HFFc6 (cell line): ENCODE measurements around the gene ITPKA. TPM values are rescaled to one million over a fixed set of nuclear protein-coding genes. Genes with fewer than 3 reads are reported as not detected.

Source experiments
- DNase-seq: peaks from one replicate; pipeline ENCODE4 v3.0.0-alpha.2; 2018
- H3K27ac Mint-ChIP-seq: 2 replicates; pipeline ENCODE4 v1.8.0; 2020; ENCODE audit warnings: mild to moderate bottlenecking, mixed read lengths
- H3K27me3 Mint-ChIP-seq: 2 replicates; pipeline ENCODE4 v1.8.0; 2021; ENCODE audit warnings: mild to moderate bottlenecking, moderate library complexity, mixed read lengths; ENCODE audit not compliant: insufficient read depth
- H3K36me3 Mint-ChIP-seq: 2 replicates; pipeline ENCODE4 v1.8.0; 2021; ENCODE audit warnings: low read depth, mixed read lengths
- H3K4me1 Mint-ChIP-seq: 2 replicates; pipeline ENCODE4 v1.8.0; 2020; ENCODE audit warnings: low read depth, mixed read lengths
- H3K4me3 Mint-ChIP-seq: 2 replicates; pipeline ENCODE4 v1.8.0; 2020; ENCODE audit warnings: mild to moderate bottlenecking, moderate library complexity, mixed read lengths
- H3K9me3 Mint-ChIP-seq: 2 replicates; pipeline ENCODE4 v1.8.0; 2020; ENCODE audit warnings: mild to moderate bottlenecking, mixed read lengths
- total RNA-seq, 6 experiments: library from RNA; stranded (reverse); fragmentation: NEBNext Ultra II Directional; extraction: Animal tissue kit (Norgen Biotek cat#: 25700); gene quantifications; 2 replicates in 1 of 6; 3 replicates in 5 of 6; pipeline ENCODE4 v1.2.3, GENCODE V29; 2021
- TF ChIP-seq, protein P1 (sequence below): fragments of 200-600 bp; sonication (generic); IDR thresholded peaks from 2 replicates; pipeline ENCODE4 v1.5.0; 2021; ENCODE audit warnings: antibody characterized with exemption, mild to moderate bottlenecking

Gene ITPKA
- total RNA-seq, 6 experiments from 2014 or later: 1.2 to 2.4 (median 2.3) TPM

GRCh38 chr15:41486286-41486685 lies 7.4 kb upstream of the ITPKA start:
- DNase-seq: no peak
- Mint-ChIP-seq H3K36me3 (peaks cover 25% of the 10 kb centered on the region), H3K4me3 (no peak overlapping the region), H3K4me1 (peaks cover 18% of the 10 kb centered on the region), H3K9me3 (no peaks in the 10 kb centered on the region), H3K27me3 (peaks cover 5% of the 10 kb centered on the region; the same call in 1 of the 2 replicates), H3K27ac (no peak overlapping the region)
- TF ChIP-seq, protein P1, sequence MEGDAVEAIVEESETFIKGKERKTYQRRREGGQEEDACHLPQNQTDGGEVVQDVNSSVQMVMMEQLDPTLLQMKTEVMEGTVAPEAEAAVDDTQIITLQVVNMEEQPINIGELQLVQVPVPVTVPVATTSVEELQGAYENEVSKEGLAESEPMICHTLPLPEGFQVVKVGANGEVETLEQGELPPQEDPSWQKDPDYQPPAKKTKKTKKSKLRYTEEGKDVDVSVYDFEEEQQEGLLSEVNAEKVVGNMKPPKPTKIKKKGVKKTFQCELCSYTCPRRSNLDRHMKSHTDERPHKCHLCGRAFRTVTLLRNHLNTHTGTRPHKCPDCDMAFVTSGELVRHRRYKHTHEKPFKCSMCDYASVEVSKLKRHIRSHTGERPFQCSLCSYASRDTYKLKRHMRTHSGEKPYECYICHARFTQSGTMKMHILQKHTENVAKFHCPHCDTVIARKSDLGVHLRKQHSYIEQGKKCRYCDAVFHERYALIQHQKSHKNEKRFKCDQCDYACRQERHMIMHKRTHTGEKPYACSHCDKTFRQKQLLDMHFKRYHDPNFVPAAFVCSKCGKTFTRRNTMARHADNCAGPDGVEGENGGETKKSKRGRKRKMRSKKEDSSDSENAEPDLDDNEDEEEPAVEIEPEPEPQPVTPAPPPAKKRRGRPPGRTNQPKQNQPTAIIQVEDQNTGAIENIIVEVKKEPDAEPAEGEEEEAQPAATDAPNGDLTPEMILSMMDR: no peak

DNA sequence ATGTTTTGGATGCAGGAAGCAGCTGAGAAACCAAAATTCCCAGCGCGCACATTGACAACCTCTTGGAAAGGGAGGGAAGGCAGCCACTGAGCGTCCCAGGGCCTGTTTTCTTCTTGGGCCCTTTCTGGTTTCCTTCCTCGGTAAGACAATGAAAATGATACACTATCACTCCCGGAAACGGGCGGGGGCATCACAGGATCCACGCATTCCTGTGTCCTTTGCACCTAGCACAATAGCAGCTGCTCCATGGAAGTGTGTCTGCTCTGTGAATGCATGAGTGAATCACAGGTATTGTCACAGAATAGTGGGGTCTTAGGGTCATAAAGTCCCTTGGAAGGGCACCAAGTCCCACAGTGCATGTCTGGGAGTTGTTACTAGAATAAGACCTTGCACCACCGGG lies 6.3 kb upstream of the ITPKA start:
- Mint-ChIP-seq H3K9me3 (no peaks in the 10 kb centered on the region), H3K36me3 (peaks cover 17% of the 10 kb centered on the region), H3K4me1 (peaks cover 29% of the 10 kb centered on the region), H3K27ac (no peak overlapping the region), H3K4me3 (no peak overlapping the region), H3K27me3 (peaks cover 5% of the 10 kb centered on the region; the same call in 1 of the 2 replicates)
- TF ChIP-seq, protein P1: no peak
- DNase-seq: no peak

GRCh38 chr15:41487802-41488201 lies 5.9 kb upstream of the ITPKA start:
- H3K27me3 Mint-ChIP-seq: peaks cover 8% of the 10 kb centered on the region; the same call in 1 of the 2 replicates
- H3K9me3 Mint-ChIP-seq: no peaks in the 10 kb centered on the region
- peaks cover 33% of the 10 kb centered on the region for H3K4me1 Mint-ChIP-seq
- TF ChIP-seq, protein P1: no peak
- H3K27ac Mint-ChIP-seq: no peak overlapping the region
- no peak for DNase-seq
- no peak overlapping the region for H3K4me3 Mint-ChIP-seq
- H3K36me3 Mint-ChIP-seq: peaks cover 13% of the 10 kb centered on the region

- Mint-ChIP-seq H3K4me1 (peaks cover 37% of the 10 kb centered on the region), H3K9me3 (no peaks in the 10 kb centered on the region), H3K27ac (no peak overlapping the region), H3K4me3 (no peak overlapping the region), H3K27me3 (peaks cover 9% of the 10 kb centered on the region), H3K36me3 (peaks cover 5% of the 10 kb centered on the region)
- TF ChIP-seq, protein P1: no peak
- DNase-seq: no peak
Observed at GRCh38 chr15:41489641-41490040, 4.0 kb upstream of the ITPKA start.

DNA sequence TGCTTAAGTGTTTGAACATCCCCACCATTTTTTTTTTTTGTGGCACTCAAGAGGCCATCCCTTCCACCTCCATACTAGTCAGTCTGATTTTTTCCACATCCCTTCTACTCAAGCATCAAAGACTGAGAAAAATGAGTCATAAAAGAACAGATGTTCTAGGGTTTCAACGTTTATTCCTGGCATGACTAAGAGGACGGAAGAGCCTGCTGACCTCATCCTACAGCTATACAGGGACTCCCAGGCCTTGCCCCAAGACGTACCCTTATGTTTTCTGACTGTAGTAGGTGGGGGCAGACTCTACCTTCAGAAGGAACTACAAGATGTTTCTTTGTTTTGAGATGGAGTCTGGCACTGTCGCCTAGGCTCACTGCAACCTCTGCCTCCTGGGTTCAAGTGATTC lies 3.3 kb upstream of the ITPKA start:
- peak; percentile 93 for DNase-seq
- no peaks in the 10 kb centered on the region for H3K9me3 Mint-ChIP-seq
- TF ChIP-seq, protein P1: no peak
- peaks cover 9% of the 10 kb centered on the region for H3K27me3 Mint-ChIP-seq
- peak overlapping the region; percentile 44 for H3K27ac Mint-ChIP-seq
- peaks cover 5% of the 10 kb centered on the region for H3K36me3 Mint-ChIP-seq
- peaks cover 37% of the 10 kb centered on the region for H3K4me1 Mint-ChIP-seq
- H3K4me3 Mint-ChIP-seq: peak overlapping the region; percentile 6; the same call in 1 of the 2 replicates

DNA sequence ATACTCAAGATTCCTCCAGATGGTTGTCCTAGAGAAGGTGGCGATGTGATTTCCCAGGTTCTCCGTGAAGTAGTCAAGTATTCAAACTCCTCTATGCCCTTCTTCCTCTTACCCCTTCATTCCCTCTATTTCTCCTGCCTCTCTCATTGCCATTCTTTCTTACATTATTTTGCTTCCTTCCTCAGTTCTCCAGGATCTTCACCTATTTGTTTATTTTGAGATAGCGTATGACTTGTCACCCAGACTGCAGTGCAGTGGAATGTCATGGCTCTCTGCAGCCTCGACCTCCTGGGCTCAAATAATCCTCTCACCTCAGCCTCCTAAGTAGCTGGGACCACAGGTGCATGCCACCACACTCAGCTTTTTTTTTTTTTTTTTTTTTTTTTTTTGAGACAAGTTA lies 1.8 kb upstream of the ITPKA start:
- Mint-ChIP-seq H3K4me3 (no peak overlapping the region), H3K27ac (peak overlapping the region; percentile 10; the same call in 1 of the 2 replicates), H3K4me1 (peaks cover 37% of the 10 kb centered on the region), H3K27me3 (peaks cover 13% of the 10 kb centered on the region), H3K9me3 (no peaks in the 10 kb centered on the region), H3K36me3 (peaks cover 5% of the 10 kb centered on the region)
- TF ChIP-seq, protein P1: no peak
- no peak for DNase-seq
